ENCODE data around the gene LCA5L. TPM values are rescaled to one million over a fixed set of nuclear protein-coding genes. Genes with fewer than 3 reads are reported as not detected.

Gene LCA5L
- total and polyA plus RNA-seq, 2 experiments from 2014 or later = 0.69 to 1.4 TPM

DNA sequence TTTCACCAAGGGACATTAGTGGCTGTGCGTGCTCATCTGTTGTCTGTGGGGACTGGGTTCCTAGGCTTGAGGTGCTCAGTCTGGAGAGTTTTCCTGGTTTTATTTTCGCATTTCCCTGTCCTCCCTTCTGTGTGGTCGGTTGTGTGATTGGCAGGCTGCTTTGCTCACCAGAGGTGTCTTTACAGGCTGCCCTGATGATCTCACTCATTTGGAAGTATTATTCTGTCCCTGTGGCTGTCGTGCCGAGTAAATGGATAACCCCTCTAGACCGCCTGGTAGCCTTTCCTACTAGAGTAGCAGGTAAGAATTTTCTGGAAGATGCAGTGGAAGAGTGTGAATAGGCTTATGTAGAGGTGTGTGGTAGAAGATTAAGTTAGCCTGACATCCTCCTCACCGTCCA lies 52.6 kb downstream of the LCA5L start (continued):
- no peak for TF ChIP-seq NANOG (IDR thresholded peaks at IDR 0.05; ENCODE audit: borderline replicate concordance)

- no peak overlapping the region for H3K27ac ChIP-seq (ENCODE audit: low read depth)
- no peak overlapping the region for H3K4me3 Mint-ChIP-seq
- peaks cover 8% of the 10 kb centered on the region for H3F3A ChIP-seq (replicated peaks; ENCODE audit: low read depth)
- H3K9me2 ChIP-seq (ENCODE audit: insufficient read depth) = no peaks in the 10 kb centered on the region
- ATAC-seq (no peak), DNase-seq (ENCODE audit: low spot score) (peak; percentile 60)
- no peak overlapping the region for H3K4me2 ChIP-seq
- H2AFZ ChIP-seq = no peak overlapping the region
- H3K27ac Mint-ChIP-seq = peak overlapping the region; percentile 18; the same call in 1 of the 2 replicates
- H3K4me3 ChIP-seq = no peak overlapping the region
- H4K20me1 ChIP-seq (replicated peaks; ENCODE audit: insufficient read depth) = peaks cover 12% of the 10 kb centered on the region; the same call in 1 of the 2 replicates
- H3K9me3 Mint-ChIP-seq = no peaks in the 10 kb centered on the region
- H3K27me3 ChIP-seq (ENCODE audit: insufficient read depth) = no peaks in the 10 kb centered on the region
- peaks cover 10% of the 10 kb centered on the region for H3K4me1 ChIP-seq (ENCODE audit: insufficient read depth)
- H3K36me3 Mint-ChIP-seq (ENCODE audit: low read depth) = peaks cover 37% of the 10 kb centered on the region
- peaks cover 27% of the 10 kb centered on the region for H3K27me3 Mint-ChIP-seq (ENCODE audit: insufficient read depth, low read depth, poor library complexity)
- H3K36me3 ChIP-seq (ENCODE audit: insufficient read depth) = peaks cover 18% of the 10 kb centered on the region
- TF ChIP-seq CTCF (conservative IDR thresholded peaks at IDR 0.05; ENCODE audit: low read depth in 2 of 2) (peak in 1 of 2 experiments; percentile 31; a peak in 1 of 4 replicates), EZH2phosphoT487 (IDR thresholded peaks at IDR 0.05; ENCODE audit: unreplicated experiment) (no peak)
- H3K79me2 ChIP-seq (replicated peaks; ENCODE audit: insufficient read depth) = peaks cover 13% of the 10 kb centered on the region
- H3K4me1 Mint-ChIP-seq = peaks cover 35% of the 10 kb centered on the region
These were observed 55.3 kb downstream of the LCA5L start for GRCh38 chr21:39390212-39390765.

DNA sequence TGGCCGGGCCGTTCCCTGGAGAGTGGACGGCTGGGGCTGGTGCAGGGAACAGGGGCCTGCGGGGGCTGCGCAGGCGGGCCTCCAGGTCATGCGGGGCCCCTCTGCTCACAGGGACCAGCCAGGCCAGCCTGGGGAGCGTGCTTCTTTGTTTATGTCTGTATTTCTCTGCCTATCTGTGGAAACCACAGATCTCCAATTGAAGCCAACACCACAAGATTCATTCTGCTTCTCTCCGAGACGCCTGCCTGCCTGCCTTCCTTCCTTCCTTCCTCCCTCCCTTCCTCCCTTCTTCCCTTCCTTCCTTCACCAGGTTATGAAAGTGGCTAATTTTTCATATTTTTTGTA lies 56.8 kb downstream of the LCA5L start:
- H4K20me1 ChIP-seq (replicated peaks; ENCODE audit: insufficient read depth) = peaks cover 12% of the 10 kb centered on the region; the same call in 1 of the 2 replicates
- H3K27ac ChIP-seq (ENCODE audit: low read depth) = no peak overlapping the region
- no peak for DNase-seq (ENCODE audit: low spot score)
- peaks cover 42% of the 10 kb centered on the region for H3K4me1 Mint-ChIP-seq
- peaks cover 6% of the 10 kb centered on the region for H3K4me1 ChIP-seq (ENCODE audit: insufficient read depth)
- peak overlapping the region; percentile 57; the same call in 2 of the 3 replicates for H3K4me3 Mint-ChIP-seq
- H3F3A ChIP-seq (replicated peaks; ENCODE audit: low read depth) = peaks cover 12% of the 10 kb centered on the region
- peak overlapping the region; percentile 73; the same call in 1 of the 2 replicates for H3K27ac Mint-ChIP-seq
- peak overlapping the region; percentile 66; the same call in 1 of the 2 replicates for H3K4me3 ChIP-seq
- ATAC-seq = no peak
- H3K36me3 ChIP-seq (ENCODE audit: insufficient read depth) = peaks cover 16% of the 10 kb centered on the region
- H2AFZ ChIP-seq = no peak overlapping the region
- peaks cover 28% of the 10 kb centered on the region for H3K27me3 Mint-ChIP-seq (ENCODE audit: insufficient read depth, low read depth, poor library complexity)
- H3K36me3 Mint-ChIP-seq (ENCODE audit: low read depth) = peaks cover 26% of the 10 kb centered on the region
- no peaks in the 10 kb centered on the region for H3K9me2 ChIP-seq (ENCODE audit: insufficient read depth)
- H3K79me2 ChIP-seq (replicated peaks; ENCODE audit: insufficient read depth) = peaks cover 13% of the 10 kb centered on the region
- H3K4me2 ChIP-seq = peak overlapping the region; percentile 87
- no peaks in the 10 kb centered on the region for H3K27me3 ChIP-seq (ENCODE audit: insufficient read depth)
- no peaks in the 10 kb centered on the region for H3K9me3 Mint-ChIP-seq
- TF ChIP-seq ZNF331 (CRISPR knock-in tag; IDR thresholded peaks at IDR 0.05; ENCODE audit: low read depth) (no peak), CTCF (conservative IDR thresholded peaks at IDR 0.05; ENCODE audit: low read depth in 2 of 2) (no peak), ZNF114 (CRISPR knock-in tag; IDR thresholded peaks at IDR 0.05) (no peak), STAT1 (IDR thresholded peaks at IDR 0.05; ENCODE audit: unreplicated experiment) (no peak), CREB1 (CRISPR knock-in tag; IDR thresholded peaks at IDR 0.05; ENCODE audit: low read depth) (no peak), NANOG (IDR thresholded peaks at IDR 0.05; ENCODE audit: borderline replicate concordance) (no peak), REST (IDR thresholded peaks at IDR 0.05; ENCODE audit: unreplicated experiment) (no peak), POLR2AphosphoS5 (IDR thresholded peaks at IDR 0.05; ENCODE audit: low read depth) (no peak), EZH2 (IDR thresholded peaks at IDR 0.05; ENCODE audit: low read depth, unreplicated experiment) (no peak)
- TF ChIP-seq, protein P1, sequence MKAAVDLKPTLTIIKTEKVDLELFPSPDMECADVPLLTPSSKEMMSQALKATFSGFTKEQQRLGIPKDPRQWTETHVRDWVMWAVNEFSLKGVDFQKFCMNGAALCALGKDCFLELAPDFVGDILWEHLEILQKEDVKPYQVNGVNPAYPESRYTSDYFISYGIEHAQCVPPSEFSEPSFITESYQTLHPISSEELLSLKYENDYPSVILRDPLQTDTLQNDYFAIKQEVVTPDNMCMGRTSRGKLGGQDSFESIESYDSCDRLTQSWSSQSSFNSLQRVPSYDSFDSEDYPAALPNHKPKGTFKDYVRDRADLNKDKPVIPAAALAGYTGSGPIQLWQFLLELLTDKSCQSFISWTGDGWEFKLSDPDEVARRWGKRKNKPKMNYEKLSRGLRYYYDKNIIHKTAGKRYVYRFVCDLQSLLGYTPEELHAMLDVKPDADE (IDR thresholded peaks at IDR 0.05) = no peak
